Heart right ventricle (tissue), 16 donors: ENCODE data around the gene NFAM1. TPM values are rescaled to one million over a fixed set of nuclear protein-coding genes. Genes with fewer than 3 reads are reported as not detected.
A peak's percentile ranks its signal among the peaks of the same experiment; 100 is the strongest.

Source experiments
- ATAC-seq, 8 donors: fragments of 200-7000 bp; cut with Tn5 transposase; one replicate each; pipeline ENCODE4 v1.9.1; 2020; ENCODE audit warnings: mild to moderate bottlenecking in 8 of 8, moderate library complexity in 8 of 8, moderate number of reproducible peaks in 1 of 8
- DNase-seq, 2 donors: peaks; one replicate each; pipeline ENCODE4 v3.0.0-alpha.2; 2020
- H3K27ac ChIP-seq, 10 donors: fragments of 200-600 bp; sonication (generic) in 2 of 10; one replicate each; pipeline versions ENCODE4 v1.5.0 to v1.8.0; 2020 to 2022; ENCODE audit warnings: mild to moderate bottlenecking in 3 of 10
- H3K27me3 ChIP-seq, 7 donors: fragments of 200-600 bp; one replicate each; pipeline ENCODE4 v1.8.0; 2021 to 2022; ENCODE audit warnings: mild to moderate bottlenecking in 2 of 7
- H3K36me3 ChIP-seq, 9 donors: fragments of 200-600 bp; sonication (generic) in 1 of 9; one replicate each; pipeline versions ENCODE4 v1.5.0 to v1.8.0; 2020 to 2022; ENCODE audit warnings: mild to moderate bottlenecking in 2 of 9
- H3K4me1 ChIP-seq, 9 donors: fragments of 200-600 bp; sonication (generic) in 1 of 9; one replicate each; pipeline versions ENCODE4 v1.5.0 to v1.8.0; 2020 to 2022; ENCODE audit warnings: mild to moderate bottlenecking in 4 of 9
- H3K4me3 ChIP-seq, 10 donors: fragments of 200-600 bp; sonication (generic) in 2 of 10; one replicate each; pipeline versions ENCODE4 v1.5.0 to v1.8.0; 2020 to 2022; ENCODE audit warnings: mild to moderate bottlenecking in 7 of 10, moderate library complexity in 2 of 10
- H3K9me3 ChIP-seq, 11 donors: fragments of 200-600 bp in 10 of 11; sonication (generic) in 2 of 11; one replicate each; pipeline versions ENCODE4 v1.5.0 to v1.8.0; 2013 to 2022; ENCODE audit warnings: mild to moderate bottlenecking in 2 of 11, control low read depth in 1 of 11, moderate library complexity in 1 of 11
- WGBS, 2 donors: extraction: QIAGEN DNeasy Blood & Tissue Kit; methylation state at CpG; one replicate each; pipeline ENCODE4 v1.1.7; 2013; ENCODE audit warnings: inconsistent platforms in 1 of 2; 5-methylcytosine and 5-hydroxymethylcytosine counted together
- intact Hi-C, 10 donors: fragments of 100-400 bp; cut with DNase I; formaldehyde crosslinking; loops; one replicate each; pipeline versions ENCODE4 v1.11.1 to v1.14.2; 2022
- polyA plus RNA-seq, 2 donors: library from polyadenylated mRNA; stranded (reverse); fragments of 200-250 nt; gene quantifications; one replicate each; pipeline ENCODE4 v1.2.3, GENCODE V29; 2013
- total RNA-seq, 10 donors: library from RNA; stranded (reverse); fragmentation: NEBNext Ultra II Directional in 3 of 10; extraction: Animal tissue kit (Norgen Biotek cat#: 25700) in 3 of 10; gene quantifications; one replicate each; pipeline versions ENCODE4 v1.2.1 to v1.2.4, GENCODE V29; 2021 to 2023
- TF ChIP-seq, protein P1 (sequence below), 9 donors: fragments of 200-600 bp; sonication (generic) in 2 of 9; IDR thresholded peaks; one replicate each; pipeline versions ENCODE4 v1.5.0 to v1.8.0; 2021 to 2022; ENCODE audit warnings: antibody characterized with exemption in 9 of 9, mild to moderate bottlenecking in 5 of 9, moderate library complexity in 1 of 9
- donor health status: Arrhythmogenic right ventricular cardiomyopathy.
- donor health status: ischemic (EF 13 %, LVEDD 7.1; RV severe dilation, severe dysfunction).
- donor health status: healthy with polysubstance abuse.
- donor health status: DM: no; HTN: yes; CAD: no.
- donor health status: DM: no; HTN: no; CAD: no.
- donor health status: ischemic (EF 25% LVEDD 6.9; RV normal size, moderate dysfunction).
- donor health status: ischemic (EF 25% LVEDD 5.7; RV mildly dilated, moderate dysfunction).
- donor health status: healthy.
- donor health status: DM: yes; HTN: yes; CAD: no.
- donor health status: Ischemic cardiomyopathy.
- donor health status: ischemic (EF 35%, LVEDD 5.7; RV mildly dilated, moderate dysfunction).
- donor health status: nonischemic (EF 11% LVEDD 7.7; RV severe dilation, severe dysfunction).
- donor health status: DM: yes; HTN: yes; CAD: no.
- donor health status: PGD.
- donor health status: ischemic (EF 29% LVEDD 5.4; RV normal size, mild dysfunction).
- donor health status: nonischemic (EF 23%, LVEDD 6.1; RV moderate dilation, normal function).

The NFAM1 gene
- total and polyA plus RNA-seq, 12 donors = 0.38 to 6.4 (median 1.4) TPM

DNA sequence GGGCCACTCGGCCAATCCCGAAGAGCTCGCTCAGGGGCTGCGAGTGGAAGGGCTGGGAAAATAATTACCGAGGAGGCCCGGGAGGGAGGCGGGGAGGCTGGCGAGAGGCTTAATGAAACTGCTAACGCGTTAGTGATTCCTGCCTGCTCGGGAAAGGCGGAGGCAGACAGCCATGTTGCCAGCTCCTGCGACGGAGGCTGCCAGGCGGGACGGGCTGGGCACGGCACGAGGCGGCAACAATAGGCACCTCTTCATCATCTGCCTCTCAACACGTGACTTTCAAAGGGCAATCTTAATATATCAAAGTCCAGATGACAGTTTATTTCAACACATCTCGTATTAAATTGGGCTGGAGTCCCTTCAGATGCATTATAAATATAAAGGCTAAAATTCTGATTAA is 93.7 kb downstream of the NFAM1 start:
- H3K27me3 ChIP-seq = peaks cover 0 to 34% (median 10%) of the 10 kb centered on the region in 7 donors
- no peaks in the 10 kb centered on the region for H3K36me3 ChIP-seq
- ATAC-seq (no peak), DNase-seq (no peak)
- TF ChIP-seq, protein P1, sequence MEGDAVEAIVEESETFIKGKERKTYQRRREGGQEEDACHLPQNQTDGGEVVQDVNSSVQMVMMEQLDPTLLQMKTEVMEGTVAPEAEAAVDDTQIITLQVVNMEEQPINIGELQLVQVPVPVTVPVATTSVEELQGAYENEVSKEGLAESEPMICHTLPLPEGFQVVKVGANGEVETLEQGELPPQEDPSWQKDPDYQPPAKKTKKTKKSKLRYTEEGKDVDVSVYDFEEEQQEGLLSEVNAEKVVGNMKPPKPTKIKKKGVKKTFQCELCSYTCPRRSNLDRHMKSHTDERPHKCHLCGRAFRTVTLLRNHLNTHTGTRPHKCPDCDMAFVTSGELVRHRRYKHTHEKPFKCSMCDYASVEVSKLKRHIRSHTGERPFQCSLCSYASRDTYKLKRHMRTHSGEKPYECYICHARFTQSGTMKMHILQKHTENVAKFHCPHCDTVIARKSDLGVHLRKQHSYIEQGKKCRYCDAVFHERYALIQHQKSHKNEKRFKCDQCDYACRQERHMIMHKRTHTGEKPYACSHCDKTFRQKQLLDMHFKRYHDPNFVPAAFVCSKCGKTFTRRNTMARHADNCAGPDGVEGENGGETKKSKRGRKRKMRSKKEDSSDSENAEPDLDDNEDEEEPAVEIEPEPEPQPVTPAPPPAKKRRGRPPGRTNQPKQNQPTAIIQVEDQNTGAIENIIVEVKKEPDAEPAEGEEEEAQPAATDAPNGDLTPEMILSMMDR (IDR thresholded peaks at IDR 0.05) = no peak
- peaks cover 0 to 6% (median 0%) of the 10 kb centered on the region in 9 donors for H3K4me1 ChIP-seq
- no peaks in the 10 kb centered on the region for H3K9me3 ChIP-seq
- 63 to 68% methylated on average over 20 to 21 of the region's 21 CpGs for WGBS, 2 donors
- intact Hi-C loops = no loop called here
- no peak overlapping the region for H3K4me3 ChIP-seq
- H3K27ac ChIP-seq = no peak overlapping the region

DNA sequence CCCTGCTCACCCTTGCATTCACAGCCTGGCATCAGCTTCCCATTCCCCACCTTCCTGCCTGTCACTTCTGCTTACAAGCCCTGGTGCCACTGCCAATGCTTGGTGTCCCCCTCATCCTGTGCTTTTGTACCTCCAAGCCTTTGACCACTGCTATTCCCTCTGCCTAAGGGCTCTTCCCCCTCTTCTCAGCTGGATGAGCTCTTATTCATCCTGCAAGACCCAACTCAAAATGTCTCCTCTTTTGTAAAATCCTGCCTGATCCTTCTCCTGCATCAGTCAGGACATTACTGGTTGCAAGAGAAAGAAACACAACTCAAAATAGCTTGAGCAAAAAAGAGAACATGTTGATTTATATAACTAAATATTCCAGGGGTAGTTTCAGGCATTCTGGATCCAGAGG is 94.8 kb downstream of the NFAM1 start:
- DNase-seq = no peak
- TF ChIP-seq, protein P1 (IDR thresholded peaks at IDR 0.05) = no peak
- Histone ChIP-seq H3K27me3 (peaks cover 0 to 24% (median 2%) of the 10 kb centered on the region in 7 donors), H3K9me3 (no peaks in the 10 kb centered on the region), H3K27ac (no peak overlapping the region), H3K4me1 (peaks cover 0 to 6% (median 0%) of the 10 kb centered on the region in 9 donors), H3K36me3 (no peaks in the 10 kb centered on the region), H3K4me3 (no peak overlapping the region)
- intact Hi-C loops = no loop called here
- no peak for ATAC-seq

DNA sequence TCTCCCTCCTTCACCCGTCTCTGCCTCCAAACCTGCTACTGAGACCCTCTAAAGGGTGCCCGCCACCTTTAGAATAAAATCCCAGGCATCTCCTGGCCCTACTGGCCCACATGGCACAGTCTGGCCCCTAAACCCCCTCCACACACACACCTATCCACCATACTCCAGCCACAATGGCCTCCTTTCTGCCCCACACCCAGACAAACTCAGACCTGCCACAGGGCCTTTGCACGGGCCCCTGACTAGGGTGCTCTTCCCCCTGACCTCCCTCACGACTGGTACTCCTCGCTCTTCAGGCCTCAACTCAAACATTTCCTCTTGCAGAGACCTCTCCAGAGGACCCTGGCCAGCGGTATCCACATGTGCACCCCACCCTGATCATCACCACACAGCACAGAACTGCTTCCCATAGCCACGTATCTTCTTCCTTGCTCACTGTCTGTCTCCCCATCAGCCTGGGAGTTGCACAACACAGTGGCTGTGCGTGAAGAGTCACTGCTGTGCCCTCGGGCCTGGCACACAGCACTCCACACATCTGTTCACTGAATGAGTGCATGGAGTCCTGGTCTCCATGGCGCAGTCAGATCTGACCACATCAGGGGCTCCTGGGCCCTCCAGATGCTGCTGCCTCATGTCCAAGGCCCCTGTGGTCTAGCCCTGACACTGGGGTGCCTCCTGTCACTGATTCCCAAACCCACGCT is 95.5 kb downstream of the NFAM1 start:
- WGBS, 2 donors = 92 to 93% methylated on average over 11 of the region's 11 CpGs
- no peak overlapping the region for H3K27ac ChIP-seq
- TF ChIP-seq, protein P1 (IDR thresholded peaks at IDR 0.05) = no peak
- H3K36me3 ChIP-seq = no peaks in the 10 kb centered on the region
- H3K27me3 ChIP-seq = peaks cover 0 to 17% (median 0%) of the 10 kb centered on the region in 7 donors
- intact Hi-C loops = no loop called here
- peaks cover 0 to 6% (median 0%) of the 10 kb centered on the region in 9 donors for H3K4me1 ChIP-seq
- no peak for ATAC-seq
- DNase-seq = no peak
- no peak overlapping the region for H3K4me3 ChIP-seq
- no peaks in the 10 kb centered on the region for H3K9me3 ChIP-seq

DNA sequence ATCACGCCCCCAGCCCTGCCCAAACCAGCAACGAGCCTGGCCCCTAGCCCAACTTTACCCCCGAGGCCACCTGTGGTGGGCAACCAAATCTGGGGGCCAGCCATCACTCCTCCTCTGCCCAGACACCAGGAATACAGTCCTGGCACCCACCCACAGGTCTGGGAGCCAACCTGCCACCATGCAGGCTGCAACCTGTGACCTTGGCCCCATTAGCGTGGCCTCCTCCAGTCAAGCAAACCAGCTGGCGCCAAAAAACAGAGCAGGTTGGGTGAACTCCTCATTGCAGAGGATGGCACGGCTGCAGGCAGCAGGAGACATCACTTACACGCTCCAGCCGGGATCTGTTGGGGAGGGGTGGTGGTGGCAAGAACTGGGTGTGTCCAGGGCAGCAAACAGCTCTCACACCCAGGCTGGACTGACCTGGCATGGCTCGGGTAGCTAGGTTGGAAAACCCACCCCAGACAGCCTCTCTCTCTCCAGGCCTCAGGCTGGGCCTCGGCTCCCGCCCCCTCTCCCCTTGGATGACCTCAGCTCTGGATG is 96.3 kb downstream of the NFAM1 start:
- ATAC-seq = peak in 2 of 8 donors; percentile 18 to 20
- intact Hi-C loops = no loop called here
- 73 to 78% methylated on average over 11 of the region's 11 CpGs for WGBS, 2 donors
- no peak for DNase-seq
- Histone ChIP-seq H3K27ac (no peak overlapping the region), H3K4me1 (peaks cover 0 to 3% (median 0%) of the 10 kb centered on the region in 9 donors), H3K4me3 (no peak overlapping the region), H3K9me3 (no peaks in the 10 kb centered on the region), H3K27me3 (peaks cover 0 to 10% (median 0%) of the 10 kb centered on the region in 7 donors), H3K36me3 (no peaks in the 10 kb centered on the region)
- TF ChIP-seq, protein P1 (IDR thresholded peaks at IDR 0.05) = no peak
